Endodermal cell (in vitro differentiated cells): Measurements from ENCODE around the gene C5orf63. TPM values are rescaled to one million over a fixed set of nuclear protein-coding genes. Genes with fewer than 3 reads are reported as not detected.

Experiments
- DNase-seq: peaks from one replicate; pipeline ENCODE4 v3.0.0-alpha.2; 2017
- H3K27ac ChIP-seq: 2 replicates; pipeline ENCODE4 v1.5.1; 2013; ENCODE audit warnings: mild to moderate bottlenecking, low read depth, low read length, moderate library complexity
- H3K27me3 ChIP-seq: 2 replicates; pipeline ENCODE4 v1.6.1; 2013; ENCODE audit warnings: mild to moderate bottlenecking, low read length, moderate library complexity; ENCODE audit not compliant: insufficient read depth, control insufficient read depth, poor library complexity, severe bottlenecking
- H3K36me3 ChIP-seq: 2 replicates; pipeline ENCODE4 v1.7.0; 2013; ENCODE audit warnings: mild to moderate bottlenecking, low read length, moderate library complexity; ENCODE audit not compliant: control insufficient read depth, insufficient read depth
- H3K4me1 ChIP-seq: one replicate; pipeline ENCODE4 v1.7.0; 2013; ENCODE audit warnings: low read length; ENCODE audit not compliant: control insufficient read depth, insufficient read depth
- H3K4me3 ChIP-seq: 2 replicates; pipeline ENCODE4 v1.5.1; 2013; ENCODE audit warnings: mild to moderate bottlenecking, low read length, moderate library complexity
- H3K9ac ChIP-seq: 2 replicates; pipeline ENCODE4 v1.6.1; 2013; ENCODE audit warnings: mild to moderate bottlenecking, low read length, moderate library complexity; ENCODE audit not compliant: poor library complexity, severe bottlenecking; ENCODE audit errors: extremely low read depth
- H3K9me3 ChIP-seq: 2 replicates; pipeline ENCODE4 v1.6.1; 2013; ENCODE audit warnings: mild to moderate bottlenecking, low read length, moderate library complexity; ENCODE audit not compliant: control insufficient read depth
- H3K27ac Mint-ChIP-seq: 2 replicates; pipeline ENCODE4 v1.8.0; 2020; ENCODE audit warnings: mixed read lengths
- H3K27me3 Mint-ChIP-seq: 2 replicates; pipeline ENCODE4 v1.8.0; 2021; ENCODE audit warnings: mild to moderate bottlenecking, mixed read lengths; ENCODE audit not compliant: insufficient read depth
- H3K36me3 Mint-ChIP-seq: 2 replicates; pipeline ENCODE4 v1.8.0; 2020; ENCODE audit warnings: low read depth, mixed read lengths
- H3K4me1 Mint-ChIP-seq: 2 replicates; pipeline ENCODE4 v1.8.0; 2020; ENCODE audit warnings: mixed read lengths
- H3K4me3 Mint-ChIP-seq: 2 replicates; pipeline ENCODE4 v1.8.0; 2020; ENCODE audit warnings: mild to moderate bottlenecking, moderate library complexity, mixed read lengths
- H3K9me3 Mint-ChIP-seq: 2 replicates; pipeline ENCODE4 v1.8.0; 2020; ENCODE audit warnings: mild to moderate bottlenecking, mixed read lengths
- WGBS, 2 experiments: methylation state at CpG; one replicate each; pipeline versions ENCODE4 v1.1.5 to v1.1.7; 2013; ENCODE audit warnings: missing lambda C conversion rate in 2 of 2, mixed read lengths in 1 of 2; ENCODE audit not compliant: insufficient coverage in 1 of 2, insufficient read length in 1 of 2; 5-methylcytosine and 5-hydroxymethylcytosine counted together
- total RNA-seq, 2 donors: library from RNA; stranded (reverse); fragmentation: NEBNext Ultra II Directional in 1 of 2; extraction: Animal tissue kit (Norgen Biotek cat#: 25700) in 1 of 2; gene quantifications; 2 replicates in 1 of 2; 3 replicates in 1 of 2; pipeline ENCODE4 v1.2.1, GENCODE V29; 2021
- TF ChIP-seq, protein P1 (sequence below): fragments of 200-600 bp; sonication (generic); conservative IDR thresholded peaks from 2 replicates; pipeline ENCODE4 v1.5.0; 2021; ENCODE audit warnings: antibody characterized with exemption, mild to moderate bottlenecking

Gene C5orf63
- total RNA-seq, 2 donors from 2014 or later: 0.86 to 9.4 TPM

- TF ChIP-seq, protein P1, sequence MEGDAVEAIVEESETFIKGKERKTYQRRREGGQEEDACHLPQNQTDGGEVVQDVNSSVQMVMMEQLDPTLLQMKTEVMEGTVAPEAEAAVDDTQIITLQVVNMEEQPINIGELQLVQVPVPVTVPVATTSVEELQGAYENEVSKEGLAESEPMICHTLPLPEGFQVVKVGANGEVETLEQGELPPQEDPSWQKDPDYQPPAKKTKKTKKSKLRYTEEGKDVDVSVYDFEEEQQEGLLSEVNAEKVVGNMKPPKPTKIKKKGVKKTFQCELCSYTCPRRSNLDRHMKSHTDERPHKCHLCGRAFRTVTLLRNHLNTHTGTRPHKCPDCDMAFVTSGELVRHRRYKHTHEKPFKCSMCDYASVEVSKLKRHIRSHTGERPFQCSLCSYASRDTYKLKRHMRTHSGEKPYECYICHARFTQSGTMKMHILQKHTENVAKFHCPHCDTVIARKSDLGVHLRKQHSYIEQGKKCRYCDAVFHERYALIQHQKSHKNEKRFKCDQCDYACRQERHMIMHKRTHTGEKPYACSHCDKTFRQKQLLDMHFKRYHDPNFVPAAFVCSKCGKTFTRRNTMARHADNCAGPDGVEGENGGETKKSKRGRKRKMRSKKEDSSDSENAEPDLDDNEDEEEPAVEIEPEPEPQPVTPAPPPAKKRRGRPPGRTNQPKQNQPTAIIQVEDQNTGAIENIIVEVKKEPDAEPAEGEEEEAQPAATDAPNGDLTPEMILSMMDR: no peak
- Mint-ChIP-seq H3K27me3 (no peaks in the 10 kb centered on the region), H3K9me3 (peaks cover 4% of the 10 kb centered on the region), H3K27ac (no peak overlapping the region), H3K4me3 (no peak overlapping the region), H3K36me3 (no peaks in the 10 kb centered on the region), H3K4me1 (peaks cover 10% of the 10 kb centered on the region)
- H3K4me3 ChIP-seq: no peak overlapping the region
- no peaks in the 10 kb centered on the region for H3K9me3 ChIP-seq
- H3K27me3 ChIP-seq: no peaks in the 10 kb centered on the region
- no peaks in the 10 kb centered on the region for H3K36me3 ChIP-seq
- DNase-seq: no peak
- 95% methylated on average over 1 of the region's 1 CpG; no CpG with 5 or more reads in 1 of the 2 experiments for WGBS, 2 experiments
- H3K9ac ChIP-seq: no peak overlapping the region
- H3K4me1 ChIP-seq: no peaks in the 10 kb centered on the region
- H3K27ac ChIP-seq: no peak overlapping the region
Observed at GRCh38 chr5:127014573-127014972, 58.7 kb downstream of the C5orf63 start.

DNA sequence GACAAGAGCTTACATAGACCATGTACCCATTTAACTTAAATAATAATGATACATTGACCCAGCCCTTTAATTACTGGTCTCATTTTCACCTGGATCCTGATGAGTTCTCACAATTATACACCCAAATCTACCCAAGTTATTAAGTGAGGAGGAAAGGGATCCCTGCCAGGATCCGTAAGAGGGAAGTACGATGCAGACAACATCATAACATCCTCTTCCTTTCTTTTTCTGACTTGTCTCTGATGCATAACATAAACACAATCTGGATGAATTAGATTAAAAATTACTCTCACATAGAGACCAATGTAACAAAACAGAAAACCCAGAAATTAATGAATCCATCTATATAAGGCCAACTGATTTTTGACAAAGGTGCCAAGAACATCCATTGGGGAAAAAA is 59.9 kb downstream of the C5orf63 start:
- Mint-ChIP-seq H3K4me1 (peaks cover 10% of the 10 kb centered on the region), H3K9me3 (peaks cover 4% of the 10 kb centered on the region), H3K36me3 (no peaks in the 10 kb centered on the region), H3K27ac (no peak overlapping the region), H3K27me3 (no peaks in the 10 kb centered on the region), H3K4me3 (no peak overlapping the region)
- no peaks in the 10 kb centered on the region for H3K4me1 ChIP-seq
- no peaks in the 10 kb centered on the region for H3K27me3 ChIP-seq
- H3K36me3 ChIP-seq: no peaks in the 10 kb centered on the region
- TF ChIP-seq, protein P1: no peak
- 96% methylated on average over 2 of the region's 2 CpGs; no CpG with 5 or more reads in 1 of the 2 experiments for WGBS, 2 experiments
- H3K9ac ChIP-seq: no peak overlapping the region
- no peak for DNase-seq
- no peak overlapping the region for H3K27ac ChIP-seq
- H3K4me3 ChIP-seq: no peak overlapping the region
- no peaks in the 10 kb centered on the region for H3K9me3 ChIP-seq

DNA sequence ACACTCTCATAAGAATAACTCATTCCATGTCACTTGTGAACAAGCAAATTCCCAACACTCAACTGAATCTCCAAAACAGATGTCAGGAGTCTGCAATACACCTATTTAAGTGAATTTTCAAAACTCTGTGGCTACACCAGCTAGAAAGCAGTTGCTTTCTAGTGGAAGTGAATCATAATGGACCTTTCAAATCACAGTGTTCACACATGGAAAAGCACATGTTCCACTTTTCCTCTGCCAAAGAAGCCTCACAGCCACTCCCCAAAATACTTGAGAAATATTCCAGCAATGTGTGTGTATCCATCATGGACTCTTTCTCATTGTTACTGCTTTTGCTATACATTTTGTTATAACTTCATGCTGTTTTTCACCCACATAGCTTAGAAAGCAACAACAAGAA is 60.4 kb downstream of the C5orf63 start:
- Mint-ChIP-seq H3K4me1 (peaks cover 10% of the 10 kb centered on the region), H3K27me3 (no peaks in the 10 kb centered on the region), H3K9me3 (peaks cover 4% of the 10 kb centered on the region), H3K36me3 (no peaks in the 10 kb centered on the region), H3K27ac (no peak overlapping the region), H3K4me3 (no peak overlapping the region)
- no peaks in the 10 kb centered on the region for H3K36me3 ChIP-seq
- DNase-seq: no peak
- no peak overlapping the region for H3K9ac ChIP-seq
- TF ChIP-seq, protein P1: no peak
- H3K4me3 ChIP-seq: no peak overlapping the region
- no peaks in the 10 kb centered on the region for H3K4me1 ChIP-seq
- no peak overlapping the region for H3K27ac ChIP-seq
- H3K9me3 ChIP-seq: no peaks in the 10 kb centered on the region
- H3K27me3 ChIP-seq: no peaks in the 10 kb centered on the region
